AML-193 (cell line): ENCODE measurements around the gene ATP1A2.

Source experiments
- DNase-seq, 2 experiments: peaks; one replicate each; lab custom pipeline; 2025; lab: John Stamatoyannopoulos, UW

The ATP1A2 gene

GRCh38 chr1:160146107-160146506, 30.5 kb downstream of the ATP1A2 start:
- no peak for DNase-seq

DNA sequence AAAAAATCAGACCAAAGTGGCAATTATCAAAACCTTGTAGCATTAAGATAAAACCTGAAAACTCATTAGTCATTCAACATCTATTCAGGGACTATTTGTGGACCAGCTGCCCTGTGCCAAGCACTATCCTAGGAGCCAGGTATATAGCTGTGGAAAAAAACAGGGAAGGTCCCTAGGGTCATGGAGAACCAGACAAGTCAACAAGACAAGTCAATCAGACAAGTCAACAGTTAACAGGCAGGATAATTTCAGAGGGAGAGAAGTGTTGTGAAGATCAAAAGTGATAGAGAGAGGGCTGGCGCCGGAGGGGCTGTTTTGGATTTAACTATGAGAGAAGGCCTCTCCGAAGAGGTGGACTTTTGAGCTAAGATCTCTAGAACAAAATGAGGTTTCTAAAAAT, 32.6 kb downstream of the ATP1A2 start:
- no peak for DNase-seq

DNA sequence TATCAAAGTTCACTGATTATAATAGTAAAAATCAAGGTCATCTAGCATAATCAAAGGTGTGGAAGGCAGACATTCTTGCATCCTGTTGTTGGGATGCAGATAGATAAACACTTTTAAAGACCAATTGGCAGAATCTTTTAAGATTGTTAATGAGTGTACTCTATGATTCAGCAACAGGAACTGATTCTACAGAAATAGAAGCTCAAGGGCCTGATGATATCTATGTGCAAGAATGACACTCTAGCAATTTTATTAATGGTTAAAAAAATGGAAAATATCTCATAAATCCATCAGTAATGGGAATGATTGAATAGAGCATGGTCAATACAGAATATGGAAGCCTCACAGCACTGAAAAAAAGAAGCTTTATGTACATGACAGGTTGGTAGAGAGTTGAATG, 33.7 kb downstream of the ATP1A2 start:
- no peak for DNase-seq

GRCh38 chr1:160149716-160150115, 34.2 kb downstream of the ATP1A2 start:
- DNase-seq: no peak

- DNase-seq: no peak
Measured at GRCh38 chr1:160151303-160151702, 35.7 kb downstream of the ATP1A2 start, which contains the start of gene ATP1A4. TSS of gene ATP1A4 (plus strand) at chr1:160151603. CDS start at chr1:160152041, 438 bp downstream.

DNA sequence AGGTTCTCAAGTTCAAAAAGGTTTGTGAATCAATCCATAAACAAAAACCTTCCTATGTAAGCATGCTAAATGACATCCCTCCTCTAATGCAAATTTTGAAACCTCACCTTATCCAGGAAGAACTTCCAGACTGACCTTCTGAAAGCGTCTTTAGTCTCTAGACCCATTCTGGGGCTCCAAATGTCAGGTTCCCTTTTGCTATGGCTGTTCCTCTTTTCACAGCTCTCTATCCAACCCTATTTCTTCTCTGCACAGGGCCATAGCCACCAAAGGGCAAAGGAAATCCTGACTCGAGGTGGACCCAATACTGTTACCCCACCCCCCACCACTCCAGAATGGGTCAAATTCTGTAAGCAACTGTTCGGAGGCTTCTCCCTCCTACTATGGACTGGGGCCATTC, 39.2 kb downstream of the ATP1A2 start:
- DNase-seq: no peak

GRCh38 chr1:160156361-160156760, 40.8 kb downstream of the ATP1A2 start:
- no peak for DNase-seq

DNA sequence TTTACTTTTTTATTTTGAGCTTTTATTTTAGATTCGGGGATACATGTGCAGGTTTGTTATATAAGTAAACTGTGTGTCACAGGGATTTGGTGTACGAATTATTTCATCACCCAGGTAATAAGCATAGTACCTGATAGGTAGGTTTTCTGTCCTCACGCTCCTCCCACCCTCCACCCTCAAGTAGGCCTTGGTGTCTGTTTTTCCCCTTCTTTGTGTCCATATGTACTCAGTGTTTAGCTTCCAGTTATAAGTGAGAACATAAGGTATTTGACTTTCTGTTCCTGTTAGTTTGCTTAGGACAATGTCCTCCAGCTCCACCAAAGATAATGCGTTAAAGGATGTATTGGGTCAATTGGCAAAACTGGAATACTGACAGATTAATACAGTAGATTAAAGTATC, 41.6 kb downstream of the ATP1A2 start:
- no peak for DNase-seq

DNA sequence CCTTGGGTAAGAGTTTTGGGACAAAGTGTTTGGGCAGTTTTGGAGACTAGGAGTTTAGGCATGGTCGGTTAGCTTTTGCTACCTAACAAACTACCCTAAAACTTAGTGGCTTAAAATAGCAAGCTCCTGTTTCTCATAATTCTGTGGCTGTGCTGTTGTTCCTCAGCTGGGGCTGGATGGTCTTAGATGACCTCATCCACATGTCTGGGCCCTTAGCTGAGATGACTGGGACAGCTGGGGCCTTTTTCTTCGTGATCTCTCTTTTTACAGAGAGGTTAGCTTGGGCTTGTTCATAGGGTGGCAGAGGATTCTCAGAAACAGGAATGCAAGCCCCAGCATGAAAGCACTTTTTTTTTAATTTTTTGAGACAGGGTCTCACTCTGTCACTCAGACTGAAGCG, 42.5 kb downstream of the ATP1A2 start:
- DNase-seq: no peak

DNA sequence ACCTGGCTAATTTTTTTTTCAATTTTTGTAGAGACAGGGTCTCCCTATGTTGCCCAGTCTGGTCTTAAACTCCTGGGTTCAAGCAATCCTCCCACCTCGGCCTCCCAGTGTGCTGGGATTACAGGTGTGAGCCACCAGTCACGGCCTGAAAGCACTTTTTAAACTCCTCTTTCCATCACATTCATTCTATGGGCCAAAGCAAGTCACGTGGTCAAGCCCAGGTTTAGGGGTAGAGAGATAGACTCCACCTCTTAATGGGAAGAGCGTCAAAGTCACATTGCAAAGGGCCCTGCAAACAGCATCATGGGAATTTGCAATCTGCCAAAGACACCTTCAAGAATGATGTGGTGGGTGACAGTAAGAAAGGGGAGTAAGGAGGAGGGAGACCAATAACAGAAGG, 43.0 kb downstream of the ATP1A2 start:
- no peak for DNase-seq

DNA sequence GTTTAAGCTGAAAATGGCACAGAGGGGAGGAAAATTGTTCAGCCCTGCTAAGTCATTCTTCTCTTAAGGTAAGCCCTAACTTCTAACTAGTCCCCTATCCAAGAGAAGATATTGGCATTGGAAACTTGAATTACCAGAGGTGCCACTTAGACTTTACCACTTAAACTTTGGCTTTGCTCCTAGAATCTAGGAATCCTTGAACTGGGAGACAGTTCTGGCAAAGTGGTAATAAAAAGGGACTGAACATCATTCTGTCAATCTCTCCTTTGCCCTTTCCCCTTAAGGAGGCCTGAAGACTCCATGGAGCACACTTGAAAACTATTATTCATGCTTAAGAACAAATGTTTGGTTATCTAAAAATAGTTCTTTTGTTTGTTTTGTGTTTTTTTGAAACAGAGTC, 44.3 kb downstream of the ATP1A2 start:
- DNase-seq: no peak

DNA sequence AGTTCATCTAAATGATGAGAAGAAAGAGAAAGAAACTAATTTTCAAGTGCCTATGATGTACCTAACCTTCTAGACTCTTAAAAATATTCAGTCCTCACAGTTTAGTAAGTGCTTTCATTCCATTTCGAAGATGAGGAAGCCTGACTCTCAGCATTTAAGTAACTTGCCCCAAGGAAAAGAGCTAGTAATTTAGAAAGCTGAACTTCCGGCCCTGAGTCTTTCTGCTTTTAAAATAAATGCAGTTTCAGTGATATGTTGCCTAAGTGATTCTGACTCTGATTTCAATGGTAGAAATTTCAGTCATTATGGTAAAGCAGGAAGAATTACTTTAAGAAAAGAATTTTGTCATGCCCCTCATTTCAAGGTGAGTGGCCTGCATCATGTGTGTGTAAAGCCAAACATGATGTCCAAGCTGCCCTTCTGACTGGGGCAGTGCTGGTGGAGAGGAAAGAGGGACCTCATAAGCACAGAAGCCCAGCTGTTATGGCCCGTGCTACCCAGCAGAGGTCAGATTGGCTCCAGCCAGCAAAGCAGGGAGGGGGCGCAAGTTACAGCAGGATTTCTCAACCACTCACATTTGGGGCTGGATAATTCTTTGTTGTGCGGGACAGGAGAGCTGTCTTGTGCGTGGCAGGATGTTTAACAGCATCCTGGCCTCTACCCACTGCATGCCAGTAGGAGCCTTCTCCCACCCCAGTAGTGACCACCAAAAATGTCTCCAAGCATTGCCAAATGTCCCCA, 46.6 kb downstream of the ATP1A2 start:
- DNase-seq: peak; percentile 44 to 52

GRCh38 chr1:160162931-160163330, 47.4 kb downstream of the ATP1A2 start:
- no peak for DNase-seq

GRCh38 chr1:160163615-160164014, 48.1 kb downstream of the ATP1A2 start:
- no peak for DNase-seq

DNA sequence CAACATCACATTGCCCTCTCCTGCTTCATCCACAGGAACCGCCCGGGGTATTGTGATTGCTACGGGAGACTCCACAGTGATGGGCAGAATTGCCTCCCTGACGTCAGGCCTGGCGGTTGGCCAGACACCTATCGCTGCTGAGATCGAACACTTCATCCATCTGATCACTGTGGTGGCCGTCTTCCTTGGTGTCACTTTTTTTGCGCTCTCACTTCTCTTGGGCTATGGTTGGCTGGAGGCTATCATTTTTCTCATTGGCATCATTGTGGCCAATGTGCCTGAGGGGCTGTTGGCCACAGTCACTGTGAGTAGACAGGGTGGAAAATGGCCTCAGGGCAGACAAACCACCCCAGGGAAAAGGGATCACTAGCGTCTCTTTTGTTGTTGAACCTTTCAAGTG, 48.6 kb downstream of the ATP1A2 start:
- no peak for DNase-seq

GRCh38 chr1:160166166-160166868, 50.8 kb downstream of the ATP1A2 start:
- DNase-seq: peak; percentile 47 to 50

GRCh38 chr1:160167056-160167455, 51.5 kb downstream of the ATP1A2 start:
- DNase-seq: no peak

DNA sequence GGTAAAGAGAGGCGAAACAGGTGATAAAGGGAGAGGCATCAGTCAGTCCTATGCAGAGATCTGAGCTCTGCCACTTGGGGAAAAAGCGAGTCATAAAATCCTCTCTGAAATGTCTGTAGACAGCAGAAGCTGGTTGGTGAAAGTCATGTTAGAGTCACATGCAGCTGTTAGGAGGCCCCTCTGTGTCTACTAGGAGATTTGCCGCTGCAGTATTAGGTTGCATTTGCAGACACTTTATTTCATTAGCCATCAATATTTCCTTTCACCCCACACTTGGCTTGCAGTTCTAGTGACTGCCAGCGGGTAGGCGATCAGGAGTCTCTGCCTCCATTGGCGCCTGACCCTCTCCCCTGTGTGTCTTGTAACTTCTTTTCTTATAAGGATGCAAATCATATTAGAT, 52.0 kb downstream of the ATP1A2 start:
- DNase-seq: no peak

- DNase-seq: no peak
Measured at GRCh38 chr1:160168016-160168415, 52.5 kb downstream of the ATP1A2 start.

- DNase-seq: no peak
Measured at GRCh38 chr1:160168609-160169369, 53.2 kb downstream of the ATP1A2 start.

GRCh38 chr1:160169553-160170399, 54.2 kb downstream of the ATP1A2 start:
- peak; percentile 41 to 45 for DNase-seq

GRCh38 chr1:160171354-160171753, 55.8 kb downstream of the ATP1A2 start:
- no peak for DNase-seq
